Activated CD8-positive, alpha-beta T cell treated with anti-CD3 and anti-CD28 coated beads for 36 hours (primary cell): ENCODE measurements around the gene MACROD1. TPM values are rescaled to one million over a fixed set of nuclear protein-coding genes. Genes with fewer than 3 reads are reported as not detected.

ENCODE experiments used
- ATAC-seq: fragments of 200-7000 bp; cut with Tn5 transposase; one replicate; pipeline ENCODE4 v1.10.0; 2021; ENCODE audit warnings: mild to moderate bottlenecking, moderate library complexity
- CTCF ChIA-PET: fragments of 350-600 bp; sonication (Branson Sonifier 250); formaldehyde crosslinking; loops from one replicate; lab custom pipeline; 2021; ENCODE audit warnings: antibody characterized with exemption; lab: Charles Lee
- POLR2A ChIA-PET: fragments of 350-600 bp; sonication (Branson Sonifier 250); formaldehyde crosslinking; loops from one replicate; lab custom pipeline; 2021; ENCODE audit warnings: antibody characterized with exemption; lab: Charles Lee
- DNase-seq: peaks from one replicate; pipeline ENCODE4 v3.0.0-alpha.2; 2020
- H3K27ac Mint-ChIP-seq: one replicate; pipeline ENCODE4 v1.8.0; 2021; ENCODE audit warnings: mild to moderate bottlenecking, mixed read lengths
- H3K27me3 Mint-ChIP-seq: one replicate; pipeline ENCODE4 v1.8.0; 2021; ENCODE audit warnings: mixed read lengths
- H3K36me3 Mint-ChIP-seq: one replicate; pipeline ENCODE4 v1.8.0; 2021; ENCODE audit warnings: low read depth, mixed read lengths
- H3K4me1 Mint-ChIP-seq: one replicate; pipeline ENCODE4 v1.8.0; 2021; ENCODE audit warnings: low read depth, mixed read lengths
- H3K4me3 Mint-ChIP-seq: one replicate; pipeline ENCODE4 v1.8.0; 2021; ENCODE audit warnings: mild to moderate bottlenecking, moderate library complexity, mixed read lengths
- H3K9me3 Mint-ChIP-seq: one replicate; pipeline ENCODE4 v1.8.0; 2021; ENCODE audit warnings: mixed read lengths
- CTCF ChIP-seq: fragments of 200-600 bp; IDR thresholded peaks from one replicate; pipeline ENCODE4 v1.8.0; 2022; ENCODE audit warnings: antibody characterized with exemption, mild to moderate bottlenecking
- intact Hi-C: fragments of 100-400 bp; cut with micrococcal nuclease; formaldehyde crosslinking; loops from one replicate; pipeline ENCODE4 v1.10.0; 2022
- total RNA-seq, 2 experiments: library from RNA; stranded (reverse); gene quantifications; one replicate each; pipeline ENCODE4 v1.2.3, GENCODE V29; 2021

MACROD1 gene
- total RNA-seq, 2 experiments from 2014 or later, result 38.7 to 38.8 TPM

GRCh38 chr11:64032050-64032449 is 133.9 kb downstream of the MACROD1 start:
- no peaks in the 10 kb centered on the region for H3K36me3 Mint-ChIP-seq
- peaks cover 36% of the 10 kb centered on the region for H3K27me3 Mint-ChIP-seq
- intact Hi-C loops, result no loop called here
- POLR2A ChIA-PET, result interaction anchor here (1.2 kb wide), 1 partner anchor 9 kb away, joined by 4 read pairs; no protein-coding TSS in a partner anchor
- no peak overlapping the region for H3K27ac Mint-ChIP-seq
- TF ChIP-seq CTCF, result no peak
- DNase-seq (no peak), ATAC-seq (no peak)
- CTCF ChIA-PET, result interaction anchor here (3.4 kb wide), 1 partner anchor 31 kb away, joined by 14 read pairs; no protein-coding TSS in a partner anchor
- H3K9me3 Mint-ChIP-seq, result no peaks in the 10 kb centered on the region
- no peak overlapping the region for H3K4me3 Mint-ChIP-seq
- H3K4me1 Mint-ChIP-seq, result peaks cover 8% of the 10 kb centered on the region

GRCh38 chr11:64031001-64031400 is 134.9 kb downstream of the MACROD1 start:
- intact Hi-C loops, result no loop called here
- no peaks in the 10 kb centered on the region for H3K9me3 Mint-ChIP-seq
- no peak for DNase-seq
- no peaks in the 10 kb centered on the region for H3K36me3 Mint-ChIP-seq
- no peak for ATAC-seq
- ChIA-PET POLR2A (interaction anchor here (0.7 to 1.1 kb wide), 2 partner anchors 90 to 103 kb away, joined by 3 read pairs; no protein-coding TSS in a partner anchor), CTCF (interaction anchor here (3.4 kb wide), 1 partner anchor 30 kb away, joined by 14 read pairs; no protein-coding TSS in a partner anchor)
- no peak overlapping the region for H3K4me3 Mint-ChIP-seq
- H3K27me3 Mint-ChIP-seq, result peaks cover 39% of the 10 kb centered on the region
- H3K27ac Mint-ChIP-seq, result no peak overlapping the region
- no peak for TF ChIP-seq CTCF
- peaks cover 8% of the 10 kb centered on the region for H3K4me1 Mint-ChIP-seq

GRCh38 chr11:64029773-64030172 is 136.1 kb downstream of the MACROD1 start:
- Mint-ChIP-seq H3K4me1 (peaks cover 3% of the 10 kb centered on the region), H3K36me3 (no peaks in the 10 kb centered on the region), H3K27ac (no peak overlapping the region), H3K9me3 (no peaks in the 10 kb centered on the region), H3K4me3 (no peak overlapping the region), H3K27me3 (peaks cover 33% of the 10 kb centered on the region)
- ChIA-PET POLR2A (interaction anchor here (1.1 kb wide), 1 partner anchor 91 kb away, joined by 3 read pairs; no protein-coding TSS in a partner anchor), CTCF (no interaction called here)
- no peak for TF ChIP-seq CTCF
- intact Hi-C loops, result no loop called here
- DNase-seq (no peak), ATAC-seq (no peak)

GRCh38 chr11:64028398-64029115 is 137.4 kb downstream of the MACROD1 start:
- Mint-ChIP-seq H3K36me3 (no peaks in the 10 kb centered on the region), H3K4me3 (no peak overlapping the region), H3K27me3 (peaks cover 22% of the 10 kb centered on the region), H3K27ac (no peak overlapping the region), H3K9me3 (no peaks in the 10 kb centered on the region), H3K4me1 (peaks cover 3% of the 10 kb centered on the region)
- ChIA-PET CTCF (interaction anchor here (0.5 to 1.2 kb wide), 2 partner anchors 28 to 424 kb away, joined by 3 read pairs; no protein-coding TSS in a partner anchor), POLR2A (no interaction called here)
- ATAC-seq (peak; percentile 47), DNase-seq (no peak)
- intact Hi-C loops, result no loop called here
- no peak for TF ChIP-seq CTCF
